SK-N-SH (cell line): Measurements from ENCODE around the gene NPFFR2.

Source experiments
- EZH2phosphoT487 ChIP-seq: fragments of 200-600 bp; sonication (generic); IDR thresholded peaks from 2 replicates; pipeline ENCODE4 v1.6.1; 2017; ENCODE audit warnings: low read depth, mixed run types, mild to moderate bottlenecking, antibody characterized with exemption, moderate library complexity, borderline replicate concordance
- GABPA ChIP-seq: IDR thresholded peaks from 2 replicates; pipeline ENCODE4 v1.4.0; 2012; ENCODE audit warnings: low read depth, mild to moderate bottlenecking
- NRF1 ChIP-seq: IDR thresholded peaks from 2 replicates; pipeline ENCODE4 v1.6.1; 2012; ENCODE audit warnings: low read depth, mild to moderate bottlenecking, low read length
- POLR2AphosphoS5 ChIP-seq: IDR thresholded peaks from 2 replicates; pipeline ENCODE4 v1.6.1; 2012; ENCODE audit warnings: low read depth, low read length
- RCOR1 ChIP-seq: fragments of 150-350 bp; IDR thresholded peaks from 2 replicates; pipeline ENCODE4 v1.6.1; 2017; ENCODE audit warnings: antibody characterized with exemption, low read length
- TF ChIP-seq, protein P1 (sequence below): fragments of 200-600 bp; sonication (generic); IDR thresholded peaks from 2 replicates; pipeline ENCODE4 v1.6.1; 2017; ENCODE audit warnings: antibody characterized with exemption, mild to moderate bottlenecking, moderate library complexity
- TF ChIP-seq, protein P2 (sequence below): fragments of 150-350 bp; IDR thresholded peaks from 2 replicates; pipeline ENCODE4 v1.6.1; 2017; ENCODE audit warnings: antibody characterized with exemption, low read length, low read depth, borderline replicate concordance

DNA sequence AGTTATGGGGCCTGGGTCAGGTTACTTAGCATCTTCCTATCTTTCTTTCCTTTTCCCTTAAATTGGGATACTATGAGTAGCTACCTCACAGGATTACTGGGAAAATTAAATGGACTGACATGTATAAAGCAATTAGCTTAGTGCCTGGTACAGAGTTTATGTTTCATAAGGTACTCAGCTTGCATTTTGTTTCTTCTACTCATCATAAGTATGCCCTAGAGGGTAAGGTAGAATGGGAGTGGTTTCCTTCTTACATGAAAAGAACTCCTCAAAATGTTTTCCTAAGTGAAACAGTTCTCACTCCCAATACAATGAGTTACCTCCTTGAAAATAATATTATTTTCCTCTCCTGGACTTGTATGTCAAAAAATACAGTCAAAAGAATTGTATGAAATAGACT lies 75.7 kb downstream of the NPFFR2 start:
- TF ChIP-seq, protein P1, sequence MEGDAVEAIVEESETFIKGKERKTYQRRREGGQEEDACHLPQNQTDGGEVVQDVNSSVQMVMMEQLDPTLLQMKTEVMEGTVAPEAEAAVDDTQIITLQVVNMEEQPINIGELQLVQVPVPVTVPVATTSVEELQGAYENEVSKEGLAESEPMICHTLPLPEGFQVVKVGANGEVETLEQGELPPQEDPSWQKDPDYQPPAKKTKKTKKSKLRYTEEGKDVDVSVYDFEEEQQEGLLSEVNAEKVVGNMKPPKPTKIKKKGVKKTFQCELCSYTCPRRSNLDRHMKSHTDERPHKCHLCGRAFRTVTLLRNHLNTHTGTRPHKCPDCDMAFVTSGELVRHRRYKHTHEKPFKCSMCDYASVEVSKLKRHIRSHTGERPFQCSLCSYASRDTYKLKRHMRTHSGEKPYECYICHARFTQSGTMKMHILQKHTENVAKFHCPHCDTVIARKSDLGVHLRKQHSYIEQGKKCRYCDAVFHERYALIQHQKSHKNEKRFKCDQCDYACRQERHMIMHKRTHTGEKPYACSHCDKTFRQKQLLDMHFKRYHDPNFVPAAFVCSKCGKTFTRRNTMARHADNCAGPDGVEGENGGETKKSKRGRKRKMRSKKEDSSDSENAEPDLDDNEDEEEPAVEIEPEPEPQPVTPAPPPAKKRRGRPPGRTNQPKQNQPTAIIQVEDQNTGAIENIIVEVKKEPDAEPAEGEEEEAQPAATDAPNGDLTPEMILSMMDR = no peak
- TF ChIP-seq EZH2phosphoT487 (no peak), GABPA (no peak), NRF1 (no peak), POLR2AphosphoS5 (no peak), RCOR1 (no peak)
- TF ChIP-seq, protein P2, sequence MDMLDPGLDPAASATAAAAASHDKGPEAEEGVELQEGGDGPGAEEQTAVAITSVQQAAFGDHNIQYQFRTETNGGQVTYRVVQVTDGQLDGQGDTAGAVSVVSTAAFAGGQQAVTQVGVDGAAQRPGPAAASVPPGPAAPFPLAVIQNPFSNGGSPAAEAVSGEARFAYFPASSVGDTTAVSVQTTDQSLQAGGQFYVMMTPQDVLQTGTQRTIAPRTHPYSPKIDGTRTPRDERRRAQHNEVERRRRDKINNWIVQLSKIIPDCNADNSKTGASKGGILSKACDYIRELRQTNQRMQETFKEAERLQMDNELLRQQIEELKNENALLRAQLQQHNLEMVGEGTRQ = no peak
